Cortex of kidney (tissue), 1 donor: Measurements from ENCODE around the gene CNGA4.
"Not testable (repeated sequence)": the region's sequence is repeated elsewhere in the genome, so short reads cannot be mapped to it uniquely, and the experiment has no call there.

Source experiments
- DNase-seq: peaks from one replicate; lab custom pipeline; 2025; lab: John Stamatoyannopoulos, UW

CNGA4 gene

GRCh38 chr11:6225024-6225423 lies 13.9 kb upstream of the CNGA4 start:
- no peak for DNase-seq

- no peak for DNase-seq
These were observed 13.0 kb upstream of the CNGA4 start for GRCh38 chr11:6225896-6226295.

GRCh38 chr11:6228520-6228919 lies 10.4 kb upstream of the CNGA4 start:
- DNase-seq: no peak

- DNase-seq: no peak
These were observed 9.0 kb upstream of the CNGA4 start for GRCh38 chr11:6229911-6230310.

- DNase-seq: no peak
These were observed 6.0 kb upstream of the CNGA4 start for GRCh38 chr11:6232899-6233298.

- no peak for DNase-seq
These were observed 4.9 kb upstream of the CNGA4 start for GRCh38 chr11:6233984-6234386.

- DNase-seq: peak; percentile 91
These were observed 4.3 kb upstream of the CNGA4 start, which contains the start of gene FHIP1B for GRCh38 chr11:6234387-6235107. TSS of gene FHIP1B (minus strand) at chr11:6234636. CDS start at chr11:6224516, 10,120 bp downstream.

GRCh38 chr11:6237266-6237665 lies 1.6 kb upstream of the CNGA4 start:
- DNase-seq: no peak

GRCh38 chr11:6237761-6238302 lies 1.1 kb upstream of the CNGA4 start:
- DNase-seq: no peak

- DNase-seq: no peak
These were observed 1.2 kb downstream of the CNGA4 start for GRCh38 chr11:6240139-6240538.

- no peak for DNase-seq
These were observed 1.9 kb downstream of the CNGA4 start for GRCh38 chr11:6240781-6241180.

- no peak for DNase-seq
These were observed 2.4 kb downstream of the CNGA4 start for GRCh38 chr11:6241316-6241715.

GRCh38 chr11:6245536-6245935 lies 6.6 kb downstream of the CNGA4 start:
- DNase-seq: no peak

GRCh38 chr11:6248248-6248647 lies 9.4 kb downstream of the CNGA4 start:
- DNase-seq: no peak

- not testable (repeated sequence) for DNase-seq
These were observed 10.0 kb downstream of the CNGA4 start for GRCh38 chr11:6248897-6249296.

GRCh38 chr11:6249770-6250555 lies 11.1 kb downstream of the CNGA4 start:
- no peak for DNase-seq

GRCh38 chr11:6251120-6251733 lies 12.3 kb downstream of the CNGA4 start:
- no peak for DNase-seq

GRCh38 chr11:6251990-6252473 lies 13.1 kb downstream of the CNGA4 start:
- no peak for DNase-seq

- DNase-seq: no peak
These were observed 14.3 kb downstream of the CNGA4 start for GRCh38 chr11:6253197-6253596.

GRCh38 chr11:6258141-6258540 lies 19.3 kb downstream of the CNGA4 start:
- DNase-seq: no peak

GRCh38 chr11:6258571-6259081 lies 19.7 kb downstream of the CNGA4 start:
- no peak for DNase-seq

GRCh38 chr11:6260207-6260726 lies 21.4 kb downstream of the CNGA4 start:
- DNase-seq: no peak
